ENCODE data around the gene ADD1.

Gene ADD1

GRCh38 chr4:2843263-2843940, at the start of gene ADD1:
ADD1 (plus strand) TSS chr4:2843844; CDS start chr4:2875916, 32,072 bp downstream.
- DNase-seq (ENCODE audit: low read depth), result peak; percentile 70

- no peak for DNase-seq (ENCODE audit: low read depth)
Observed at GRCh38 chr4:2794486-2795299, 49.0 kb upstream of the ADD1 start.

- no peak for DNase-seq (ENCODE audit: low read depth)
Observed at GRCh38 chr4:2795300-2795892, 48.2 kb upstream of the ADD1 start.

- no peak for DNase-seq (ENCODE audit: low read depth)
Observed at GRCh38 chr4:2795893-2796848, 47.5 kb upstream of the ADD1 start.

- no peak for DNase-seq (ENCODE audit: low read depth)
Observed at GRCh38 chr4:2796849-2797544, 46.6 kb upstream of the ADD1 start.

- DNase-seq (ENCODE audit: low read depth), result no peak
Observed at GRCh38 chr4:2797545-2798305, 45.9 kb upstream of the ADD1 start.

- no peak for DNase-seq (ENCODE audit: low read depth)
Observed at GRCh38 chr4:2798399-2799223, 45.0 kb upstream of the ADD1 start.

- DNase-seq (ENCODE audit: low read depth), result no peak
Observed at GRCh38 chr4:2799224-2799911, 44.3 kb upstream of the ADD1 start.

GRCh38 chr4:2799971-2800690, 43.5 kb upstream of the ADD1 start:
- no peak for DNase-seq (ENCODE audit: low read depth)

- no peak for DNase-seq (ENCODE audit: low read depth)
Observed at GRCh38 chr4:2800691-2801596, 42.7 kb upstream of the ADD1 start.

- DNase-seq (ENCODE audit: low read depth), result no peak
Observed at GRCh38 chr4:2802618-2803531, 40.8 kb upstream of the ADD1 start.

GRCh38 chr4:2803624-2804448, 39.8 kb upstream of the ADD1 start:
- DNase-seq (ENCODE audit: low read depth), result no peak

GRCh38 chr4:2804449-2804972, 39.1 kb upstream of the ADD1 start:
- no peak for DNase-seq (ENCODE audit: low read depth)

GRCh38 chr4:2804973-2805501, 38.6 kb upstream of the ADD1 start:
- DNase-seq (ENCODE audit: low read depth), result no peak

Measured in GM04503 (cell line).